ENCODE data around the gene VSX1.

DNA sequence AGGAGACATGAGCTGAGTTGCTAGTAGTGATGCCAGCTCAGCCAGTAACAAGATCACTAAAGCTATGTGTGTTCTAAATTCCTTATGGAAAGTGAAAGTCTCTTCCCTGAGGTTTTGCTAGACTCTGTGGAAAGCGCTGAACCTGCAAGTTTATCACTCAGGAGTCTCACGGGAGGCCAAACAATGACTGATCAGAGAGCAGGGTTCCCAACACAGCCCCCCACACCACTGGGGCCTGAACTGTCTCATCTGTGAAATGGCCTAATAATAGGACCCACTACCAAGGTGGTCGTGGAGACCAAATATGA, 43.9 kb downstream of the VSX1 start:
- TF ChIP-seq POLR2AphosphoS5 (IDR thresholded peaks at IDR 0.05; ENCODE audit: borderline replicate concordance, low read depth, low read length) (no peak), EZH2 (IDR thresholded peaks at IDR 0.05) (no peak), FOXP2 (optimal IDR thresholded peaks at IDR 0.05; ENCODE audit: control extremely low read depth, extremely low read length, insufficient read depth) (no peak)

Measured in SK-N-MC (cell line).